Stimulated activated CD4-positive, alpha-beta T cell treated with anti-CD3 and anti-CD28 coated beads, Interleukin-1b, Interleukin-23, amount 100 ng/mL, for 48 hours (primary cell): Measurements from ENCODE around the gene NEAT1.

Experiments
- DNase-seq: peaks from one replicate; pipeline ENCODE4 v3.0.0-alpha.2; 2020

Gene NEAT1

DNA sequence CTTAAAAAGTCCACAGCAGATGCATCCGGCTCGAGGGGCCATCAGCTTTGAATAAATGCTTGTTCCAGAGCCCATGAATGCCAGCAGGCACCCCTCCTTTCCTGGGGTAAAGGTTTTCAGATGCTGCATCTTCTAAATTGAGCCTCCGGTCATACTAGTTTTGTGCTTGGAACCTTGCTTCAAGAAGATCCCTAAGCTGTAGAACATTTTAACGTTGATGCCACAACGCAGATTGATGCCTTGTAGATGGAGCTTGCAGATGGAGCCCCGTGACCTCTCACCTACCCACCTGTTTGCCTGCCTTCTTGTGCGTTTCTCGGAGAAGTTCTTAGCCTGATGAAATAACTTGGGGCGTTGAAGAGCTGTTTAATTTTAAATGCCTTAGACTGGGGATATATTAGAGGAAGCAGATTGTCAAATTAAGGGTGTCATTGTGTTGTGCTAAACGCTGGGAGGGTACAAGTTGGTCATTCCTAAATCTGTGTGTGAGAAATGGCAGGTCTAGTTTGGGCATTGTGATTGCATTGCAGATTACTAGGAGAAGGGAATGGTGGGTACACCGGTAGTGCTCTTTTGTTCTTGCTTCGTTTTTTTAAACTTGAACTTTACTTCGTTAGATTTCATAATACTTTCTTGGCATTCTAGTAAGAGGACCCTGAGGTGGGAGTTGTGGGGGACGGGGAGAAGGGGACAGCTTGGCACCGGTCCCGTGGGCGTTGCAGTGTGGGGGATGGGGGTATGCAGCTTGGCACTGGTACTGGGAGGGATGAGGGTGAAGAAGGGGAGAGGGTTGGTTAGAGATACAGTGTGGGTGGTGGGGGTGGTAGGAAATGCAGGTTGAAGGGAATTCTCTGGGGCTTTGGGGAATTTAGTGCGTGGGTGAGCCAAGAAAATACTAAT is 1.9 kb downstream of the NEAT1 start:
- DNase-seq = peak; percentile 82

DNA sequence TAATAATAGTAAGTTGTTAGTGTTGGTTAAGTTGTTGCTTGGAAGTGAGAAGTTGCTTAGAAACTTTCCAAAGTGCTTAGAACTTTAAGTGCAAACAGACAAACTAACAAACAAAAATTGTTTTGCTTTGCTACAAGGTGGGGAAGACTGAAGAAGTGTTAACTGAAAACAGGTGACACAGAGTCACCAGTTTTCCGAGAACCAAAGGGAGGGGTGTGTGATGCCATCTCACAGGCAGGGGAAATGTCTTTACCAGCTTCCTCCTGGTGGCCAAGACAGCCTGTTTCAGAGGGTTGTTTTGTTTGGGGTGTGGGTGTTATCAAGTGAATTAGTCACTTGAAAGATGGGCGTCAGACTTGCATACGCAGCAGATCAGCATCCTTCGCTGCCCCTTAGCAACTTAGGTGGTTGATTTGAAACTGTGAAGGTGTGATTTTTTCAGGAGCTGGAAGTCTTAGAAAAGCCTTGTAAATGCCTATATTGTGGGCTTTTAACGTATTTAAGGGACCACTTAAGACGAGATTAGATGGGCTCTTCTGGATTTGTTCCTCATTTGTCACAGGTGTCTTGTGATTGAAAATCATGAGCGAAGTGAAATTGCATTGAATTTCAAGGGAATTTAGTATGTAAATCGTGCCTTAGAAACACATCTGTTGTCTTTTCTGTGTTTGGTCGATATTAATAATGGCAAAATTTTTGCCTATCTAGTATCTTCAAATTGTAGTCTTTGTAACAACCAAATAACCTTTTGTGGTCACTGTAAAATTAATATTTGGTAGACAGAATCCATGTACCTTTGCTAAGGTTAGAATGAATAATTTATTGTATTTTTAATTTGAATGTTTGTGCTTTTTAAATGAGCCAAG is 2.7 kb downstream of the NEAT1 start:
- peak; percentile 89 for DNase-seq

DNA sequence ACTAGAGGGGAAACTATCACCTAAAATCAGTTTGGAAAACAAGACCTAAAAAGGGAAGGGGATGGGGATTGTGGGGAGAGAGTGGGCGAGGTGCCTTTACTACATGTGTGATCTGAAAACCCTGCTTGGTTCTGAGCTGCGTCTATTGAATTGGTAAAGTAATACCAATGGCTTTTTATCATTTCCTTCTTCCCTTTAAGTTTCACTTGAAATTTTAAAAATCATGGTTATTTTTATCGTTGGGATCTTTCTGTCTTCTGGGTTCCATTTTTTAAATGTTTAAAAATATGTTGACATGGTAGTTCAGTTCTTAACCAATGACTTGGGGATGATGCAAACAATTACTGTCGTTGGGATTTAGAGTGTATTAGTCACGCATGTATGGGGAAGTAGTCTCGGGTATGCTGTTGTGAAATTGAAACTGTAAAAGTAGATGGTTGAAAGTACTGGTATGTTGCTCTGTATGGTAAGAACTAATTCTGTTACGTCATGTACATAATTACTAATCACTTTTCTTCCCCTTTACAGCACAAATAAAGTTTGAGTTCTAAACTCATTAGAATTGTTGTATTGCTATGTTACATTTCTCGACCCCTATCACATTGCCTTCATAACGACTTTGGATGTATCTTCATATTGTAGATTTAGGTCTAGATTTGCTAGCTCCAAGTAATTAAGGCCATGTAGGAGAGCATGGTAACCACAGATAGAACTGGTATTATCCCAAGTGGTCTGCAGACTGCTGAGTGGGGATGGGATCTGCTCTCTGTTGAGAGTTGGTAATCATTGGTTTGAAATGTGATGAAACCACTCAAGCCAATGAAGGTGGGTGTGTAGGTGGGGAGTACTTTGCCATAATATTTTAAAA is 3.6 kb downstream of the NEAT1 start:
- DNase-seq = peak; percentile 27

DNA sequence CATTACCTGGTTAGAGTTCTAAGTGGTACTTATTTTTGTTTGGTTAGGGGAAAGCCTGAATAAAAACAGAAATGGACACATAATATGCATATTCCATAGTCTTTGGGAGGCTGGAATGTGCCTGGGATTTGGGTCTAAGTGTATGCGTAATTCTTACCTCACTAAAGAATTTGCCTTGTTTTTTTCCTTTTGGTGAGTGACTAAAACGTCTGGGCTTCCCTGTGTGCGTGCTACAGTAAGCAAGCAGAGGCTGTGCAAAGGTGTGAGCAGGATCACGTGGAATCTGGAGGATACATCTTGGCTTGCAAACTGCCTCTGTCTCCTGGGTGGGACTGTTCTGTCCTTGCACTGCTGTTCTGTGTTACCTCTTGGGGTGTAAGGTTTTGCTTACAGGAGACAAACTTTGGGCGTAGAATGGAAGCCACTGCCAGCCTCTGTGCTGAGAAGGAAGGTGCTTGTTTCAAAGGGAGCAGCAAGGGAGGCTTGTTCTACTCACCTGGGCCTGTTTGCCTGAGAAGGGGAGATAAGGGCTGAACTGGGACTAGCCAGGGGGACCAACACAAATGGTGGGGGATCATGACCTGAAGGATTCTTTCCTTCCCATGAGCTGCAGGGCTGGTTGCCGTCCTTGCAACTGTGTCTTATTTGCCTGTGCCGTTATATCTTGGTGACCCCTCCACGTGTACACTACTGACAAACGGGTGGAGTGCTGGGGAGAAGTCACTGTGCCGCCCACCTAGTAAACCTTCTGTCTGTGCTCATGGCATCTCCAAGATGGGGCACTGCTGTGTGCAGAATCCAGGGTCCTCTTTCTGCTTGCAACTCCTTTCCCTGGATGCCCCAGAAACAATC is 4.5 kb downstream of the NEAT1 start:
- peak; percentile 58 for DNase-seq

DNA sequence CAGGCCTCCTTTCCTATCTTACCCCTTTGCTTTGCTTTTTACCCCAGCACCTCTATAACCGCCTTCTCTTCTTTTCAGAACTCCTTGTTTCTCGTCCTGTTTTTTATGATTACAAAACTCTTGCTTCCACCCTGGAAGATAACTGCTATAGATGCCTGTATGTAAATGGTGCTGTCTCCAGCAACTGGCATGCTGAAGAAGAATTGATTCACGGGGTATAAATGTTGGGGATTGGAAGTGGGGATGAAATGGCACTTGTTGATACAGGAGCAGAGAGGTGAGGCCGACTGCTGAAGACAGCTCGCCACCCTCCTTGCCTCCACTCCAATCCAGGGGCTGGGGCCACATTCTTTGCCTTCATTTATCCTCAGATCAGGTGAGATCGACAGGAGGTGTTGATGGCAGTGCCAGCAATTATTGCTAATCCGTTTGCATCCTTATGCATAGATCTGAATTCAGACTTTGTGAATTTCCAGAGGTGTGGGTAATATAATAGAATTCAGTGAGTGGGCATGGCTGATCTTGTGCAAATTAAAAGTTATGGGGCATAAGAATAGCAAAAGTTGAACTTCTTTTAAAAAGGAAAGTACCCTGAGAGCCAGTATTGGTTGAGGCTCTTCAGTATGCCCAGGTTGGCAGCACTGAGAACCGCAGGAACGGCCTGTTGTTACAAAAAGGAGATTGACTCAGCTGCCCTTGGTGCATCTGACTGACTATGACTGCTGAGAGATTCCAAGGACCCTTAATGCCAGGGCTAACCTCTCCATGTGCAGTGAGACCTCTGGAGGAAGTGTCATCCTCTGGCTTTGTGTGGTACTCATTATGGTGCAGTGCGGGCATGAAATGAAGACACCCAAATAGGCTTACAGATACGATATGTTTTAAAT is 5.3 kb downstream of the NEAT1 start:
- peak; percentile 61 for DNase-seq

DNA sequence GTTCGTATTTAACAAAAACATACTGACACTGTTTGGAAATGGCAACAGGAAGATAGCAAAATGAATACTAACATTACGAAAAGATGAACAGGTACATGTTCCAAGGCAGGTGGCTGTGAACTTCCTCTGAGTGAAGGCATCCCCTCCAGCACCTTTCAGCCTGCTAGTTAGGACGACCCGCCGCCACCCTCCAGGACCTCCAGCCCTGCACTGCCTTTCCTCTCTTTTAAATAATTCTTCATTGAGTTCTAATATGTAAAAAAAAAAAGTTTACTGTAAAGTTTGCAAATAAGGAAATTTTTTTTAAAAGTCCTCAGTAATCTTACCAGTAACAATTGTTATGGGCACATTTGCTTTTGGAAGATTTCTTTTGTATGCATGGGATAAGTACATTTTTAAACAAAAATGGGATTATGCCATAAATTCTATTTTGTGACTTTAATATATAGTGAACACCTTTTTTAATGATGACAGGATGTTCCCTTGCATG is 6.0 kb downstream of the NEAT1 start:
- DNase-seq = no peak

DNA sequence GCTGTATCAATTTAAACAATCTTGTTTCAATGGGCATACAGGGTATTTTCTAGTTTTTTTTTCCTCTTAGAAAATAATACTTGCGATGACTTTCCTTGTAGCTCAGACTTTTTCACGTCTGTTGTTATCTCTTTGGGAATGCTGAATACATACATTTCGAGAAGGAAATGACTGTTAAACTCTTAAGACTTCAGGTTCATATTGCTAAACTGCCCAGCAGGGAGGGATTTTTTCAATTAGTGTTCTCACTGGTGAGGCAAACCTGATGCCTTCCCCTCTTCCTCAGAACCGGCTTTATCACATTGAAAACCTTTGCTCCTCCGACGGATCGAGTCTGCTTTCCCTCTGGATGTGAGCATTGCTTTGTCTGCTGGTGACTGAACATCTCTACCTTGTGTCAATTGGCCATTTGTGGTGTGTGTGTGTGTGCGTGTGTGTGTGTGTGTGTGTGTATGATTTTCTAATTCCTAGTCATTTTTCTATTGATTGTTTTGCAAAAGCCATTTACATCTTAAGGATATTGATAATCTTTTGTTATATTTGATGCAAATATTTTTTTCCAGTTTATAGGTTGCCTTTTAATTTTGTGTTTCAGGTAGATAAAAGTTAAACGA is 6.6 kb downstream of the NEAT1 start:
- no peak for DNase-seq

DNA sequence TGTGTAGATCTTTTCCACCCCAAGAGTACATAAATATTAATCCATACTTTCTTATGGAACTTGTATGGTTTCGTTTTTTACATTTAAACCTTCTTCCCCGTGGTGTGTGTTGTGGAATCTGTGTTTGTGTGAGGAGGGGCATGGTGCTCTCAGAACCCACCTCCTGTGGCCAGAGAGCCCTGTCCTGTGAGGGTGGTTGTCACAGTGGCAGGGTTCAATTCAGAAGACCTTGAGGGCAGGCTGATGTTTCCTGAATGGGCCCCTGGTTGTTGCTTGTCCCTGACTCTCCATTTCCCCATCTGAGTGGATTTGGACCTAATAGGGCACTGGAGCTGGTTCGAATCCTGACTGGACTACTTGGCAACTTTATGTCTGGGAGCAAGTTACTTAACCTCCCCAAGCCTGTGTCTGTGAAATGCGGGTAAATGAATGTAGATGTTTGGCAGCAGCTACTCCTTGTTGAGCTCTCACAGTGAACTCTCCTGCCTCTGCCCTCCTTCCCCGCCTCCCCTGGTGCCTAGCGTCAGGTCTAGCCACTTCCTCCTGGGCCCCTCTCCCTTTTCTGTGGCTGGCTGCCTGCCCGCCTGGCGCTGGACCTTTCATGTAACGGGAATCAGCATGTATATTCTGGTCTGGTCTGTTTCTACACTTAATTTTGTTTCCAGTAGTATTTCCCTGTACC is 7.3 kb downstream of the NEAT1 start:
- DNase-seq = peak; percentile 36

DNA sequence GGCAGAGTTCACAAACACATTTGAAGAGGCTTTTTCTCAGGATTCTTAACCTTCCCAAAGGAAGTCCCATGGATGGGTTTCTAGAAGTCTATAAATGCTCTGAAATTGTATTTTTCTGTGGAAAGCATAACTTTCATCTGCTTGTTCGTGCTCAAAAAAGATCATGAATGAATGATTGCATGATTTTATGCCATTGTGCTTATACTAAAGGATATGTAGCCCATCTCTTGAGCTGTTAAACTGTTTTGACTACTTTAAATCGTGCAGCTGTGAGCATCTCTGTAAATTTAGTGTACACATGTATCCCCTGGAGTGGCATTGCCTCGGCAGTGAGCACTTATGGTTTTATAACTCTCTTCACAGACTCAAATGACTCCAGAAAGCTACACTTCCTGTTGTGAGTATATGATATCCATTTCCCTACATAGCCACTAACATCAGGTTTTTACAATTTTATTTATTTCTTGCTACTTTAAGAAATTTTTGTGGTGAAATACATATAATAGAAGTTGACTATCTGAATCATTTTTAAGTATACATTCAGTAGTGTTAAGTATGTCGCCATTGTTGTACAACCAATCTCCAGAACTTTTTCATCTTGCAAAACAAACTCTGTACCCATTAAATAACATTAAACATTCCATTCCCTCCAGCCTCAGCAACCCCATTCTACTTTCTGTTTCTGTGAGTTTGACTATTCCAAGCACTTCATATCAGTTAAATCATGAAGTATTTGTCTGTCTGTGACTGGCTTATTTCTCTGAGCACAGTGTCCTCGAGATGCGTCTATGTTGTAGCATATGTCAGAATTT is 8.0 kb downstream of the NEAT1 start:
- no peak for DNase-seq

DNA sequence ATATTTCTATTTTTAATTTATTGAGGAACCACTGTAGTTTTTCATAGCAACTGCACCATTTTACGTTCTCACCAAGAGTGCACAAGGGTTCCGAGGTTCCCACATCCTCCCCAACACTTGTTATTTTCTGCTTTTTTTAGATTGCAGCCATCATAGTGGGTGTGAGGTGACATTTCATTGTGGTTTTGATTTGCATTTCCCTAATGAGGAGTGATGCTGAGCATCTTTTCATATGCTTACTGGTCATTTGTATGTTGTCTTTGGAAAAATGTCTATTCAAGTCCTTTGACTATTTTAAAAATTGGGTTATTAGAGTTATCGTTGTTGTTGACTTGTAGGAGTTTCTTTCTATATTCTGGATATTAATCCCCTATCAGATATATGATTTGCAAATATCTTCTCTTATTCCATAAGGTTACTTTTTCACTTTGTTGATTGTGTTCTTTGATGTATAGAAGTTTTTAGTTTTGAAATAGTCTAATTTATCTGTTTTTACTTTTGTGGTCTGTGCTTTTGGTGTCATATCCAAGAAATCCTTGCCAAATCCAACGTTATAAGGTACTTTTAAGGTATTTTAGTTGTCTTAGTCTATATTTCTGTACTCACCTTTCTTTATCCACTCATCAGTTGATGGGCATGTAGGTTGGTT is 9.0 kb downstream of the NEAT1 start:
- DNase-seq = no peak

DNA sequence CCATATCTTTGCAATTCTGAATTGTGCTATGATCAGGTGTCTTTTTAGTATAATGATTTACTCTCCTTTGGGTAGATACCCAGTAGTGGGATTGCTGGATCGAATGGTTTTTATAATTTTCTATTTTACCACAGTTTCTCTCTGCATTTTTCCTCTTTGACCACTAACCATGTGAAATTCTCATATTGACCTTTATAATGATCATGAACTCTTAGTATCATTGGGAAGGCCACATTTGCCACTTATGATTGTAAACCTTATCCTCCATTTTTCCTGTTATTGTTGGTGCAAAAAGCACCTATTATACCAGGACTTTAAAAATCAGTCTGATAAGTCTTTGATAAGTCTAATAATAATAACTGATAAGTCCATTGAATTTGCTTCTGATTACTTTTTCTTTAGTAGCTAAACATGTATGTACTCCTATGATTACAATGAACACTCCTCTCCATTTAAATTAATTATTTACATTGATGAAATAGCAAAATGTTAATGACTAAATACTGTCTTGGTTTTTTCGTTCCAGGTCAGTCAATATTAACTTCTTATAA is 9.6 kb downstream of the NEAT1 start:
- DNase-seq = no peak

DNA sequence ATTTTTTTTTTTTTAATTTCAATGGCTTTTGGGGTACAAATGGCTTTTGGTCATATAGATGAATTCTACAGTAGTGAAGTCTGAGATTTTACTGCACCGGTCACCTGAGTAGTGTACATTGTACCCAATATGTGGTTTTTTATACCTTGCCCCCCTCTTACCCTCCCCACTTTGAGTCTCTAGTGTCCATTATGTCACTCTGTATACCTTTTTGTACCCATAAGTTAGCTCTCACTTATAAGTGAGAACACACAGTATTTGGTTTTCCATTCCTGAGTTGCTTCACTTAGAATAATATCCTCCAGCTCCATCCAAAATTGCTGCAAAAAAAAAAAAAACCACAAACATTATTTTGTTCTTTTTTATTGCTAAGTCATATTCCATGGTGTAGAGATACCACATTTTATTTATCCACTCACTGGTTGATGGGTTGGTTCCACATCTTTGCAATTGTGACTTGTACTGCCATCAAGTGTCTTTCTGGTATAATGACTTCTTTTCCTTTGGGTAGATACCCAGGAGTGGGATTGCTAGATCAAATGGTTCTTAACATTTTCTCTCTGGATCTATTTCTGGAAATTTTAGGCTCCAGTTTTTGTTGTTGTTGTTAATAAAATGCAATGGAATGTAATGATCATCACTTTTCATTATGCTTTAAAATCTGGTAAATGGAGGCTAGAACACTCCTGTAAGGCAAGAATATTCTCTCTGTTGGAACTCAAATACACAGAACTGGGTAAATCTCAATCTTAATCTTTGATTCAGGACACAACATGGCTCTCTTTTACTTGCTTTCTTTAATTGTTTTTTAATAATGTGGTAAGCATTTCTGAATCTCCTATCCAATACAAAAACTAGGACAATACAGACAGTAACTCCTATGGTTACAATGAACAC is 10.3 kb downstream of the NEAT1 start:
- DNase-seq = no peak

DNA sequence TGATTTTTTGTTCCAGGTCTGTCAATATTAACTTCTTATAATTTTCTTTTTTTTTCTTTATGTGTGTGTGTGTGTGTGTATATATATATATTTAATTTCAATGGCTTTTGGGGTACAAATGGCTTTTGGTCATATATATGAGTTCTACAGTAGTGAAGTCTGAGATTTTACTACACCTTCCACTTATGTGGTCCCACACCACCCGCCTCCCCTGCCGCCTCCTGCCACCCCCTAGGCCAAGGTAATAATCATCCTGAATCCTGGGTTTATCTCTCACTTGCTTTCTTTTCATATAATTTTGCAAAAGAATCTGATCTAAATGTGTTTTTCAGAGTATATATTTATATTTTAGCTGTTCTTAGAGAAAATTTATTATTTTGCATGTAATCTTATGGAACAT is 11.1 kb downstream of the NEAT1 start:
- DNase-seq = no peak

DNA sequence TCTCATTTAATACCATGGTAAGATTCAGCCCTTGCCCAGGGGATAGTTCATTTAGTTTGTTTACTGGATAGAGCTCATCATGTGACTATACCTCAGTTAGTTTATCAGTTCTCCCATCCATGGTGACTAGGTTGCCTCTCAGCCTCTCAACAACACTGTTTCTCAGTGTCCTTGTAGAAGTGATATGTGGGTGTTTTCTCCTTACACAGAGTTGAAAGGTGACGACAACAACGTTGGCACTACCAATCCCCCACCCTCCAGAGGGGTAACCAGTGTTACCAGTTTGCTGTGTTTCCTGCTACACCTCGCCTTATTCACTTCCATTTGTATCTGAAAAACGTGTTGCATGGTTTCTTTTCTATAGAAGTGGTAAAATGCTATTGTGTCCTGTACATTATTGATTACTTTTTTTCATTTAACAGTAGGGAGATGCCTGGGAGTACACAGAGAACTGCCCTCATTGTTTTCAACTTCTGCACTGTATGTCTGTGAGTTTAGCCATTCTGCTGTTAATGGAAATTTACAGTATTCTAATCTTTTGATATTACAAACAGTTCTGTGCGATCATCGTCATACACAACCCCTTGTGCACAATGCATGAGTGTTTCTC is 11.6 kb downstream of the NEAT1 start:
- DNase-seq = no peak

DNA sequence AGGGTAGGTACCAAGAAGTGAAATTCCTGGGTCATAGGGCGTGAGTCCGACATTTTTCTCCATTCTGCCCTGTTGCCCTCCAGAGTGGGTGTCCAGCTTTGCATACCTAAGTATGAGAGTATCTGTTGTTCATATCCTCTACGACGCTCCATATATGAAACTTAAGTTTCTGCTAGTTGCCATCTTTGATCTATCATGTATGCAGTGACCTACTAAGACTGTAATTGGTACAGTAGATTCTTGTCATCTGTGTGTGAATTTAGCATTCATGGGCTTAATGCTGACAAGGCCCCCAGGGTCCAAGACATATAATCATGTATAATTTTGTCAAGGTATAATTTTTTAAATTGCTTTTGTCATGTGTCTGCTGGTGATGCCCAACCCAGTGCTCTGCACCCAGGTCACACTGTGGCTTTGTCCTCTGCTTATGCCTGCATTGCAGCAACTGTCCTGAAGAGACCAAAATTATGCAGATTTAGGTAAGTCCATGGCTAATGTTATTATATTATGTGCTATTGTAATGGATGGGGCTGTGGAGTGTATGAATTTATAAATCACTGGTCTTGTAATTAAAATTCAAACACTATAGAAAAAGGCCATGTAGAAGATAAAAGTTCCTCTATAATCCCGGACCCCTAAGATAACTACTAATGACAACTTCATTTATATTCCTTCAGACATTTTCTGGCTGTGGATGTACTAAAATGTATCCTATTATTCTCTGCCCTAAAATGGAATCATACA is 12.2 kb downstream of the NEAT1 start:
- no peak for DNase-seq
